RWPE1 (cell line): ENCODE measurements around the gene ASGR1.

Source experiments
- CTCF ChIA-PET: fragments of 350-600 bp; sonication (Branson Sonifier 250); formaldehyde crosslinking; extraction: SDS; loops from one replicate; lab custom pipeline; 2021; lab: Yijun Ruan, JAX
- POLR2A ChIA-PET: fragments of 400-600 bp; formaldehyde crosslinking; extraction: SDS; loops from one replicate; lab custom pipeline; 2020; ENCODE audit warnings: antibody characterized with exemption; ENCODE audit not compliant: low non-redundant PET; lab: Yijun Ruan, JAX
- DNase-seq: peaks from one replicate; pipeline ENCODE4 v3.0.0; 2012; ENCODE audit warnings: low spot score
- H3K27ac ChIP-seq: fragments of 450-650 bp; 2 replicates; pipeline ENCODE4 v1.5.1; 2017
- CTCF ChIP-seq: fragments of 450-650 bp; conservative IDR thresholded peaks from 2 replicates; pipeline ENCODE4 v1.5.1; 2017; ENCODE audit warnings: low read depth, mild to moderate bottlenecking

Gene ASGR1

GRCh38 chr17:7192271-7192937 lies 13.2 kb upstream of the ASGR1 start:
- ChIA-PET POLR2A (no interaction called here), CTCF (no interaction called here)
- no peak for TF ChIP-seq CTCF
- H3K27ac ChIP-seq: 0 out of 2 replicates have a peak overlapping the region, but pooled peaks have one; percentile 25
- DNase-seq: no peak

- peak; percentile 56 for DNase-seq
- CTCF ChIA-PET: interaction anchor here (0.8 kb wide), 1 partner anchor 48 kb away, joined by 3 read pairs; no protein-coding TSS in a partner anchor
- POLR2A ChIA-PET: no interaction called here
- no peak for TF ChIP-seq CTCF
- no peak overlapping the region for H3K27ac ChIP-seq
Measured at GRCh38 chr17:7191571-7192270, 12.6 kb upstream of the ASGR1 start.

- DNase-seq: no peak
- TF ChIP-seq CTCF: no peak
- H3K27ac ChIP-seq: no peak overlapping the region
- CTCF ChIA-PET: interaction anchor here (0.8 kb wide), 1 partner anchor 48 kb away, joined by 3 read pairs; no protein-coding TSS in a partner anchor
- POLR2A ChIA-PET: no interaction called here
Measured at GRCh38 chr17:7191069-7191468, 11.9 kb upstream of the ASGR1 start.

GRCh38 chr17:7190276-7190917 lies 11.2 kb upstream of the ASGR1 start:
- no peak for TF ChIP-seq CTCF
- ChIA-PET POLR2A (no interaction called here), CTCF (no interaction called here)
- DNase-seq: no peak
- no peak overlapping the region for H3K27ac ChIP-seq

GRCh38 chr17:7186241-7186640 lies 7.1 kb upstream of the ASGR1 start:
- no peak for DNase-seq
- TF ChIP-seq CTCF: no peak
- no peak overlapping the region for H3K27ac ChIP-seq
- POLR2A ChIA-PET: no interaction called here
- CTCF ChIA-PET: interaction anchor here (0.6 to 0.9 kb wide), 2 partner anchors 9 kb away, joined by 3 read pairs; no protein-coding TSS in a partner anchor

- no peak for DNase-seq
- CTCF ChIA-PET: no interaction called here
- POLR2A ChIA-PET: no interaction called here
- TF ChIP-seq CTCF: no peak
- peak overlapping the region; percentile 8; the same call in 1 of the 2 replicates for H3K27ac ChIP-seq
Measured at GRCh38 chr17:7184647-7185046, 5.5 kb upstream of the ASGR1 start.
